ENCODE measurements around the gene NDUFA3.

The NDUFA3 gene

DNA sequence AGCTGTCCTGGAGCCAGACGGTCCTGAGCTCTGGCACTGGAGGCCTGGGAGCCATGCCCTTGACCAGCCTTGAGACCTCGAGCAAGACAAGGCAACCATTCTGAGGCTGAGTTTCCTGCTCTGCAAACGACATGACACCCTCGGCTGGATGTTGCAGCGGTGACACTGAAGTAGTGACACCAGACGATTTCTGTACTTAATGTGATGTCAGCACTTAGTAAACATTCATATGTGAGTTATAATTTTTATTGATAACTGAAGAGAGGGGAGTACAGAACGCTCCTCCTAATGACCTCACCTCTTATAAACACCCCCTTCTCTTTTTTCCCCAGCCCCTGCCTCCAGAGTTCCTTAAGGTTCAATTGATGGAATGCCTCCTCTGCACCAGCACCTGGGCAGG is 5.8 kb downstream of the NDUFA3 start:
- TF ChIP-seq POLR2AphosphoS5 (IDR thresholded peaks at IDR 0.05; ENCODE audit: low read depth, low read length), result 0 out of 2 replicates have a peak, but pooled peaks have one; percentile 25
- TF ChIP-seq, protein P1, sequence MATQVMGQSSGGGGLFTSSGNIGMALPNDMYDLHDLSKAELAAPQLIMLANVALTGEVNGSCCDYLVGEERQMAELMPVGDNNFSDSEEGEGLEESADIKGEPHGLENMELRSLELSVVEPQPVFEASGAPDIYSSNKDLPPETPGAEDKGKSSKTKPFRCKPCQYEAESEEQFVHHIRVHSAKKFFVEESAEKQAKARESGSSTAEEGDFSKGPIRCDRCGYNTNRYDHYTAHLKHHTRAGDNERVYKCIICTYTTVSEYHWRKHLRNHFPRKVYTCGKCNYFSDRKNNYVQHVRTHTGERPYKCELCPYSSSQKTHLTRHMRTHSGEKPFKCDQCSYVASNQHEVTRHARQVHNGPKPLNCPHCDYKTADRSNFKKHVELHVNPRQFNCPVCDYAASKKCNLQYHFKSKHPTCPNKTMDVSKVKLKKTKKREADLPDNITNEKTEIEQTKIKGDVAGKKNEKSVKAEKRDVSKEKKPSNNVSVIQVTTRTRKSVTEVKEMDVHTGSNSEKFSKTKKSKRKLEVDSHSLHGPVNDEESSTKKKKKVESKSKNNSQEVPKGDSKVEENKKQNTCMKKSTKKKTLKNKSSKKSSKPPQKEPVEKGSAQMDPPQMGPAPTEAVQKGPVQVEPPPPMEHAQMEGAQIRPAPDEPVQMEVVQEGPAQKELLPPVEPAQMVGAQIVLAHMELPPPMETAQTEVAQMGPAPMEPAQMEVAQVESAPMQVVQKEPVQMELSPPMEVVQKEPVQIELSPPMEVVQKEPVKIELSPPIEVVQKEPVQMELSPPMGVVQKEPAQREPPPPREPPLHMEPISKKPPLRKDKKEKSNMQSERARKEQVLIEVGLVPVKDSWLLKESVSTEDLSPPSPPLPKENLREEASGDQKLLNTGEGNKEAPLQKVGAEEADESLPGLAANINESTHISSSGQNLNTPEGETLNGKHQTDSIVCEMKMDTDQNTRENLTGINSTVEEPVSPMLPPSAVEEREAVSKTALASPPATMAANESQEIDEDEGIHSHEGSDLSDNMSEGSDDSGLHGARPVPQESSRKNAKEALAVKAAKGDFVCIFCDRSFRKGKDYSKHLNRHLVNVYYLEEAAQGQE (IDR thresholded peaks at IDR 0.05; ENCODE audit: insufficient read depth in 1 of 2, low read depth in 2 of 2, low read length in 2 of 2), result no peak

DNA sequence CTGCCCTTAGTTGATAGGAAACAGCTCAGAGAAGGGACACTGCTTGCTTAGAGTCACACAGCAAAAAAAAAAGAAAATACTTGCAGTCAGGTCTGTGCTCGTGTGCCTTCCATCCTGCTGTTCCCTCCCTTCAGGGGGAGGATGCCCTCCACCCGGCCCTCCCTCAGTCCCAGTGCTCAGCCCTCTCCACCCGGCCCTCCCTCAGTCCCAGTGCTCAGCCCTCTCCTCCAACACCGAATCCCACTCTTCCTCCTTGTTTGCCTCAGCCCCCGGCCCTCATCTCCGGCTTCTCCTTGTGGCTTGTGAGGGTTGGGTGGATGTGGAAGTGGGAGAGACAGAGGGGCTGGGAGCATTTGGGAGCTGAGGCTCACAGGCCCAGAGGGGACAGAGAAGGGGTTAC is 7.0 kb downstream of the NDUFA3 start:
- no peak for TF ChIP-seq FOXP2 (optimal IDR thresholded peaks at IDR 0.05; ENCODE audit: borderline replicate concordance, extremely low read depth, extremely low read length, insufficient read depth)
- TF ChIP-seq, protein P1 (IDR thresholded peaks at IDR 0.05; ENCODE audit: insufficient read depth in 1 of 2, low read depth in 2 of 2, low read length in 2 of 2), result no peak
- no peak for TF ChIP-seq SIN3A (IDR thresholded peaks at IDR 0.05; ENCODE audit: borderline replicate concordance, insufficient read depth, low read length)
- no peak for TF ChIP-seq TAF1 (IDR thresholded peaks at IDR 0.05; ENCODE audit: borderline replicate concordance, insufficient read depth, low read length)
- TF ChIP-seq POLR2AphosphoS5 (IDR thresholded peaks at IDR 0.05; ENCODE audit: low read depth, low read length), result no peak

- TF ChIP-seq SIN3A (IDR thresholded peaks at IDR 0.05; ENCODE audit: borderline replicate concordance, insufficient read depth, low read length) (no peak), TAF1 (IDR thresholded peaks at IDR 0.05; ENCODE audit: borderline replicate concordance, insufficient read depth, low read length) (peak; percentile 22; the same call in 1 of the 2 replicates), POLR2AphosphoS5 (IDR thresholded peaks at IDR 0.05; ENCODE audit: low read depth, low read length) (peak; percentile 73), FOXP2 (optimal IDR thresholded peaks at IDR 0.05; ENCODE audit: borderline replicate concordance, extremely low read depth, extremely low read length, insufficient read depth) (peak; percentile 12)
Measured at GRCh38 chr19:54114340-54115108, 11.9 kb downstream of the NDUFA3 start.

DNA sequence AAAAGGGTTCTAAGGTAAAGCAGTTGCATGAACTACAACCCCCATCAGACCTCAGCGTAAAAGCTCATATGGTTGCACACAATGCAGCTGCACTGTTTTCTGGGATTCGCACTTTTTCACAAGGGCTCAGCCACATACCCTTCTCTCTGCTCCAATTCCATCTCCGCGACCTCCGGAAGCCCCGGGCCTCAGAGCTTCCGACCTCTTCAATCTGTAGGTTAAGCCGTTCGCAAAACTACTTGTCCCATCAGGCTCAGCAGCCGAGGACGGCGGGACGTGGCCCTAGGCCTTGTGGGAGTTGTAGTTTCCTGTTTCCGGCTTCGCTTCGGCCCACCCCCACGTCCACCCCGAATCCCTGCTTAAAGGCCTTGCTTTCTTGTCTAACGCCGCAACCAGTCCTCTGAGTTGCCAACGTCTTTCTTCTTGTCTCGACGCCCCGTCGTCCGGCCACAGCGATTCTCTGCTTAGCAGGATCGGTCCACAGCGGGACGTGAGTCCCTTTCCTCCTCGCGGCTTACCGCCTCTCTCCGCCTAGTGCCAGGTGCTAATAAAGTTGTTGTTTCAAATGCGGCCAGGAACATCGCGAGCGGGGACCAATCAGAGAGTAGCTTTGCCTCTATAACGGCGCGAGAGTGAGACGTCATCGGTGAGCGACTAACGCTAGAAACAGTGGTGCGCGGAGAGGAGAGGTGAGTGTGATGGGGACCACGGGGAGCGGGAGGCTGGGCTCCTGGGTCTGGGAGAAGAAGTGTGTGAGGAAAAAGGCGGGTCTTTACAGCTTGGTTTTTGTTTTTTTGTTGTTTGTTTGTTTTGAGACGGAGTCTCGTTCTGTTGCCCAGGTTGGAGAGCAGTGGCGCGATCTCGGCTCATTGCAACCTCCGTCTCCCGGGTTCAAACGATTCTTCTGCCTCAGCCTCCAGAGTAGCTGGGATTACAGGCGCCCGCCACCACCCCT is 12.7 kb downstream of the NDUFA3 start, which contains the start of the genes PRPF31 and TFPT:
Gene PRPF31 (plus strand): TSS at position 646 of the 955 bp plus-strand sequence. CDS start 2,525 bp downstream, outside the sequence.
Gene TFPT (minus strand): TSS at position 549 of the 955 bp plus-strand sequence. CDS start 388 bp downstream, at position 161.
- TF ChIP-seq POLR2AphosphoS5 (IDR thresholded peaks at IDR 0.05; ENCODE audit: low read depth, low read length), result peak; percentile 66; the same call in 1 of the 2 replicates
- peak; percentile 91 for TF ChIP-seq SIN3A (IDR thresholded peaks at IDR 0.05; ENCODE audit: borderline replicate concordance, insufficient read depth, low read length)
- TF ChIP-seq FOXP2 (optimal IDR thresholded peaks at IDR 0.05; ENCODE audit: borderline replicate concordance, extremely low read depth, extremely low read length, insufficient read depth), result peak; percentile 73
- TF ChIP-seq, protein P1 (IDR thresholded peaks at IDR 0.05; ENCODE audit: insufficient read depth in 1 of 2, low read depth in 2 of 2, low read length in 2 of 2), result no peak; a peak in 1 of 4 replicates
- peak; percentile 80; the same call in 1 of the 2 replicates for TF ChIP-seq TAF1 (IDR thresholded peaks at IDR 0.05; ENCODE audit: borderline replicate concordance, insufficient read depth, low read length)

GRCh38 chr19:54121259-54121658 is 18.6 kb downstream of the NDUFA3 start:
- TF ChIP-seq, protein P1 (IDR thresholded peaks at IDR 0.05; ENCODE audit: insufficient read depth in 1 of 2, low read depth in 2 of 2, low read length in 2 of 2), result no peak
- no peak for TF ChIP-seq SIN3A (IDR thresholded peaks at IDR 0.05; ENCODE audit: borderline replicate concordance, insufficient read depth, low read length)

Data from PFSK-1 (cell line).